ENCODE data around the gene LCE1C.

The LCE1C gene

DNA sequence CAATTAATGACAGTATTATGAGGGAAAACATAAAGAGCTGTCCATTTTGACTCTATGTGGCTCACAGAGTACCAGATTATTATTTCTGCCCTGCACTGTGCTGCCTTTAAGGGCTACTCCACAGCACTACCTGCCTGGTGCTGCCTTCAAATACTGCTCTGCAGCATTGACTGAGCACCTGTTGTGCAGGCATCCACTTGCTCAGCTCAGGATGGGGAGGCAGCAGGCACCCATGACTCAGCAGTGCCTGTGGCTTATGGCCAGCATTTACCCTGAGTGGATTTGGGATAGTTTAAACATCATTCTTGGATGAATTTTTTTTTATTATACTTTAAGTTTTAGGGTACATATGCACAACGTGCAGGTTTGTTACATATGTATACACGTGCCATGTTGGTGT lies 49.6 kb downstream of the LCE1C start:
- no peak for DNase-seq (ENCODE audit: low spot score)
- TF ChIP-seq, protein P1, sequence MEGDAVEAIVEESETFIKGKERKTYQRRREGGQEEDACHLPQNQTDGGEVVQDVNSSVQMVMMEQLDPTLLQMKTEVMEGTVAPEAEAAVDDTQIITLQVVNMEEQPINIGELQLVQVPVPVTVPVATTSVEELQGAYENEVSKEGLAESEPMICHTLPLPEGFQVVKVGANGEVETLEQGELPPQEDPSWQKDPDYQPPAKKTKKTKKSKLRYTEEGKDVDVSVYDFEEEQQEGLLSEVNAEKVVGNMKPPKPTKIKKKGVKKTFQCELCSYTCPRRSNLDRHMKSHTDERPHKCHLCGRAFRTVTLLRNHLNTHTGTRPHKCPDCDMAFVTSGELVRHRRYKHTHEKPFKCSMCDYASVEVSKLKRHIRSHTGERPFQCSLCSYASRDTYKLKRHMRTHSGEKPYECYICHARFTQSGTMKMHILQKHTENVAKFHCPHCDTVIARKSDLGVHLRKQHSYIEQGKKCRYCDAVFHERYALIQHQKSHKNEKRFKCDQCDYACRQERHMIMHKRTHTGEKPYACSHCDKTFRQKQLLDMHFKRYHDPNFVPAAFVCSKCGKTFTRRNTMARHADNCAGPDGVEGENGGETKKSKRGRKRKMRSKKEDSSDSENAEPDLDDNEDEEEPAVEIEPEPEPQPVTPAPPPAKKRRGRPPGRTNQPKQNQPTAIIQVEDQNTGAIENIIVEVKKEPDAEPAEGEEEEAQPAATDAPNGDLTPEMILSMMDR (IDR thresholded peaks at IDR 0.05; ENCODE audit: extremely low read depth, insufficient read depth, missing control alignments), result no peak
- in situ Hi-C loops (cut with MboI; ENCODE audit: low pct_unique_long_range_greater_than_20kb, low sequenced_read_pairs, unreplicated experiment), result no loop called here

Measured in GM13977 (cell line).